Psoas muscle (tissue), 8 donors: ENCODE data around the gene PHLDB2. TPM values are rescaled to one million over a fixed set of nuclear protein-coding genes. Genes with fewer than 3 reads are reported as not detected.

Experiments
- ATAC-seq, 4 donors: fragments of 200-7000 bp; cut with Tn5 transposase; one replicate each; pipeline ENCODE4 v1.9.1; 2020; ENCODE audit warnings: moderate library complexity in 3 of 4, mild to moderate bottlenecking in 2 of 4
- DNase-seq, 2 donors: peaks; one replicate each; pipeline ENCODE4 v3.0.0-alpha.2; 2020
- H3K27ac ChIP-seq: fragments of 200-600 bp; one replicate; pipeline ENCODE4 v1.8.0; 2022
- H3K27me3 ChIP-seq, 3 donors: fragments of 200-600 bp in 1 of 3; one replicate each; pipeline versions ENCODE4 v1.6.1 to v1.8.0; 2013 to 2022; ENCODE audit warnings: low read length in 2 of 3, mild to moderate bottlenecking in 2 of 3, moderate library complexity in 1 of 3; ENCODE audit not compliant: insufficient read depth in 3 of 3
- H3K36me3 ChIP-seq, 2 donors: fragments of 200-600 bp in 1 of 2; one replicate each; pipeline versions ENCODE4 v1.6.1 to v1.8.0; 2013 to 2022; ENCODE audit warnings: low read depth in 1 of 2, mild to moderate bottlenecking in 1 of 2, moderate library complexity in 1 of 2; ENCODE audit not compliant: insufficient read depth in 1 of 2
- H3K4me1 ChIP-seq: fragments of 200-600 bp; one replicate; pipeline ENCODE4 v1.8.0; 2022
- H3K4me3 ChIP-seq: fragments of 200-600 bp; one replicate; pipeline ENCODE4 v1.8.0; 2022; ENCODE audit warnings: mild to moderate bottlenecking
- H3K9me3 ChIP-seq: fragments of 200-600 bp; one replicate; pipeline ENCODE4 v1.8.0; 2022
- WGBS, 3 donors: extraction: QIAGEN DNeasy Blood & Tissue Kit; methylation state at CpG; one replicate each; pipeline versions ENCODE4 v1.1.6 to v1.1.7; 2013; 5-methylcytosine and 5-hydroxymethylcytosine counted together
- intact Hi-C, 2 donors: fragments of 100-400 bp; cut with DNase I; formaldehyde crosslinking; loops; one replicate each; pipeline versions ENCODE4 v1.11.0 to v1.14.2; 2022
- polyA plus RNA-seq, 3 donors: library from polyadenylated mRNA; stranded (reverse); fragments of 200-250 nt; gene quantifications; one replicate each; pipeline ENCODE4 v1.2.3, GENCODE V29; 2013
- total RNA-seq, 4 donors: library from RNA; stranded (reverse); fragmentation: NEBNext Ultra II Directional in 2 of 4; extraction: Animal tissue kit (Norgen Biotek cat#: 25700) in 2 of 4; gene quantifications; one replicate each; pipeline versions ENCODE4 v1.2.1 to v1.2.4, GENCODE V29; 2021 to 2023
- TF ChIP-seq, protein P1 (sequence below): fragments of 200-600 bp; IDR thresholded peaks from one replicate; pipeline ENCODE4 v1.8.0; 2022; ENCODE audit warnings: antibody characterized with exemption
- donor health status: healthy with polysubstance abuse.
- donor health status: DM: no; HTN: no; CAD: no; lungs with moderate emphysema.
- donor health status: Bipolar disorder and iron deficiency.
- donor health status: healthy.
- donor health status: DM: yes; HTN: yes; CAD: no.
- donor health status: DM: no; HTN: no; CAD: no.
- donor health status: DM: no; HTN: no; CAD: no.
- donor health status: DM: yes; HTN: yes; CAD: no.

The PHLDB2 gene
- total and polyA plus RNA-seq, 7 donors = 2.9 to 8.5 (median 5.6) TPM

DNA sequence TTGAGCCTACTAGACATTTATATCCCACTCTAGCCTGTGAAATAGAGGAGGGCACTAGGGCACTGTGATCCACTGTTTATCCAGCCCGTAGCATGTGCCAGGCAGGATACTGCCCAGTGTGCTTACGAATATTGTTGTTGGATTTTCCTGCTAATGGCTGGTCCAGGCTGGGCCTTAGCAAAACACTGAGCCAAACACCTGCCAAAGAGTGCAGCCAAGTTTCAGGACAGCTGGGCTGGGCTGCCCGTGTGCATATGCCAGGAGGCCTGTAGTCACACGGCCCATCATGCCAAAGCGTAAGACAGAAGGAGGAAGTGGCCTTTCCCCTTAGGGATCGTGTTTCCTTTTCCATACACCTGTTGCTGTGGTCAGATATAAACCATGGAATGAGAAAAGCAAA lies 65.2 kb downstream of the PHLDB2 start:
- Histone ChIP-seq H3K27ac (peak overlapping the region; percentile 80), H3K36me3 (peaks cover 0 to 7% of the 10 kb centered on the region in 2 donors), H3K4me1 (peaks cover 24% of the 10 kb centered on the region), H3K27me3 (no peaks in the 10 kb centered on the region), H3K9me3 (no peaks in the 10 kb centered on the region), H3K4me3 (no peak overlapping the region)
- DNase-seq (peak; percentile 68 to 85), ATAC-seq (peak; percentile 98 to 100 (median 100))
- TF ChIP-seq, protein P1, sequence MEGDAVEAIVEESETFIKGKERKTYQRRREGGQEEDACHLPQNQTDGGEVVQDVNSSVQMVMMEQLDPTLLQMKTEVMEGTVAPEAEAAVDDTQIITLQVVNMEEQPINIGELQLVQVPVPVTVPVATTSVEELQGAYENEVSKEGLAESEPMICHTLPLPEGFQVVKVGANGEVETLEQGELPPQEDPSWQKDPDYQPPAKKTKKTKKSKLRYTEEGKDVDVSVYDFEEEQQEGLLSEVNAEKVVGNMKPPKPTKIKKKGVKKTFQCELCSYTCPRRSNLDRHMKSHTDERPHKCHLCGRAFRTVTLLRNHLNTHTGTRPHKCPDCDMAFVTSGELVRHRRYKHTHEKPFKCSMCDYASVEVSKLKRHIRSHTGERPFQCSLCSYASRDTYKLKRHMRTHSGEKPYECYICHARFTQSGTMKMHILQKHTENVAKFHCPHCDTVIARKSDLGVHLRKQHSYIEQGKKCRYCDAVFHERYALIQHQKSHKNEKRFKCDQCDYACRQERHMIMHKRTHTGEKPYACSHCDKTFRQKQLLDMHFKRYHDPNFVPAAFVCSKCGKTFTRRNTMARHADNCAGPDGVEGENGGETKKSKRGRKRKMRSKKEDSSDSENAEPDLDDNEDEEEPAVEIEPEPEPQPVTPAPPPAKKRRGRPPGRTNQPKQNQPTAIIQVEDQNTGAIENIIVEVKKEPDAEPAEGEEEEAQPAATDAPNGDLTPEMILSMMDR = no peak
- intact Hi-C loops = no loop called here
- WGBS, 3 donors = 4 to 15% (median 11%) methylated on average over 6 of the region's 6 CpGs

GRCh38 chr3:111926266-111926676 lies 67.2 kb downstream of the PHLDB2 start:
- Histone ChIP-seq H3K9me3 (no peaks in the 10 kb centered on the region), H3K36me3 (no peaks in the 10 kb centered on the region), H3K4me3 (no peak overlapping the region), H3K4me1 (peaks cover 24% of the 10 kb centered on the region), H3K27me3 (no peaks in the 10 kb centered on the region), H3K27ac (no peak overlapping the region)
- intact Hi-C loops = no loop called here
- ATAC-seq (no peak), DNase-seq (no peak)
- WGBS, 3 donors = 8 to 9% (median 8%) methylated on average over 3 of the region's 3 CpGs
- TF ChIP-seq, protein P1 = no peak

DNA sequence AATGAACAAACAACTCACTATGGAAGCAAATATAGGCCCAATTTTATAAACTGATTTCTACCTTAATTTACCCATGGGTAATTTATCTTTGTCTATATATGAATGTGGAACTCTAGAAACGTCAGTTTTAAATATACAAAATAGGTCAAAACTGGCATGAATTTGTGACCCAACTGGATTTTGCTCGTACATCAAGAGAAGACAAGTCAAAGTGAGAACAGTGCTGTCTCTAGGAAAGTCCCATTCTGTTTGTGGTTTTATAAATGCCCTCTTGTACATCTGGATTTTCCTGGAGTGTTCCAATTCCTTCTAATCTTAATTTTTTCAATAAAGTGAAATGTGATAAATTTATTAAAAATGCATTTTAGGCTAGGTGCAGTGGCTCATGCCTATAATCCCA lies 69.5 kb downstream of the PHLDB2 start:
- DNase-seq = no peak
- H3K4me1 ChIP-seq = peaks cover 24% of the 10 kb centered on the region
- ATAC-seq = no peak
- intact Hi-C loops = no loop called here
- no peak overlapping the region for H3K4me3 ChIP-seq
- H3K27me3 ChIP-seq = no peaks in the 10 kb centered on the region
- no peak overlapping the region for H3K27ac ChIP-seq
- H3K36me3 ChIP-seq = no peaks in the 10 kb centered on the region
- H3K9me3 ChIP-seq = no peaks in the 10 kb centered on the region
- TF ChIP-seq, protein P1 = no peak
- 85 to 96% (median 90%) methylated on average over 2 of the region's 2 CpGs for whole genome bisulfite sequencing, 3 donors

DNA sequence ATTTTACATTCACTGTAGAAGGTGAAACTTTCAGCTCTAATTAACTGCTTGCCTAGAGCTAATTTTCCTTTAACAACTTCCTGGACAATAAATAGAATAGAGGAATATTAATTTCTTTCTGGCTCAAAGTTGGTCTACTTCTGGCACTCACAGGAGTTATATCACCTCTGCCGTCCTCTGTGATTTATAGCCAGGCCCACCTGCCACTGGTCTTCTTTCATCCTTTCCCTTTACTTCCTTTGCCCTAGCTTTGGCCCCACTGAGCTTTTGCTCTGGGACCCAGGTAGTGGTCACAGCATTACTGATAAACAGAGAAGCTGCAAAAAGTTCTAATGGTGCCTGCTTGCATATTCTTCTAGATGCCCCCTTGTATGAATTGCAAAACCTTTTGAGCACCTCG lies 70.4 kb downstream of the PHLDB2 start:
- intact Hi-C loops = no loop called here
- H3K4me3 ChIP-seq = no peak overlapping the region
- no peak overlapping the region for H3K27ac ChIP-seq
- no peaks in the 10 kb centered on the region for H3K9me3 ChIP-seq
- 30 to 50% (median 31%) methylated on average over 2 of the region's 2 CpGs for WGBS, 3 donors
- H3K36me3 ChIP-seq = no peaks in the 10 kb centered on the region
- no peak for DNase-seq
- no peaks in the 10 kb centered on the region for H3K27me3 ChIP-seq
- ATAC-seq = peak in 1 of 4 donors; percentile 58
- peaks cover 18% of the 10 kb centered on the region for H3K4me1 ChIP-seq
- TF ChIP-seq, protein P1 = no peak

- TF ChIP-seq, protein P1 = no peak
- H3K27me3 ChIP-seq = no peaks in the 10 kb centered on the region
- H3K27ac ChIP-seq = no peak overlapping the region
- WGBS, 3 donors = 54 to 65% (median 55%) methylated on average over 3 of the region's 3 CpGs
- ATAC-seq (no peak), DNase-seq (no peak)
- no peaks in the 10 kb centered on the region for H3K36me3 ChIP-seq
- H3K9me3 ChIP-seq = no peaks in the 10 kb centered on the region
- intact Hi-C loops = no loop called here
- no peaks in the 10 kb centered on the region for H3K4me1 ChIP-seq
- no peak overlapping the region for H3K4me3 ChIP-seq
Observed at GRCh38 chr3:111932946-111933345, 73.9 kb downstream of the PHLDB2 start.
